Occipital lobe (tissue), 2 donors: ENCODE measurements around the gene NUDC. TPM values are rescaled to one million over a fixed set of nuclear protein-coding genes. Genes with fewer than 3 reads are reported as not detected.
"Not testable (repeated sequence)": the region's sequence is repeated elsewhere in the genome, so short reads cannot be mapped to it uniquely, and the experiment has no call there.

Source experiments
- DNase-seq: peaks from one replicate; lab custom pipeline; 2025; lab: John Stamatoyannopoulos, UW
- total RNA-seq: library from RNA; depleted of rRNA; stranded (reverse); fragments of >200 nt; gene quantifications from one replicate; pipeline ENCODE4 v1.2.3, GENCODE V29; 2014

NUDC gene
- total RNA-seq, 1 donor from 2014 or later = 11.2 TPM

GRCh38 chr1:26911399-26912146 lies 10.0 kb upstream of the NUDC start:
- DNase-seq = no peak

GRCh38 chr1:26912147-26912490 lies 9.4 kb upstream of the NUDC start:
- DNase-seq = no peak

- DNase-seq = no peak
Measured at GRCh38 chr1:26913389-26913753, 8.2 kb upstream of the NUDC start.

GRCh38 chr1:26913754-26914619 lies 7.6 kb upstream of the NUDC start, which contains the start of gene NR0B2:
NR0B2 (minus strand) TSS chr1:26913975; CDS start chr1:26913940, 35 bp downstream.
- DNase-seq = no peak

- DNase-seq = no peak
Measured at GRCh38 chr1:26915204-26915842, 6.2 kb upstream of the NUDC start.

GRCh38 chr1:26921126-26921539 lies 410 bp upstream of the NUDC start:
- DNase-seq = no peak

- DNase-seq = no peak
Measured at GRCh38 chr1:26922431-26922729, 837 bp downstream of the NUDC start.

- no peak for DNase-seq
Measured at GRCh38 chr1:26922901-26923300, 1.4 kb downstream of the NUDC start.

GRCh38 chr1:26923711-26924110 lies 2.2 kb downstream of the NUDC start:
- no peak for DNase-seq

GRCh38 chr1:26932531-26932930 lies 11.0 kb downstream of the NUDC start:
- no peak for DNase-seq

GRCh38 chr1:26936823-26937222 lies 15.3 kb downstream of the NUDC start:
- DNase-seq = no peak

GRCh38 chr1:26938004-26938658 lies 16.6 kb downstream of the NUDC start:
- no peak for DNase-seq

GRCh38 chr1:26938659-26939025 lies 17.1 kb downstream of the NUDC start:
- DNase-seq = no peak

- DNase-seq = no peak
Measured at GRCh38 chr1:26941311-26941710, 19.8 kb downstream of the NUDC start.

GRCh38 chr1:26942656-26943055 lies 21.1 kb downstream of the NUDC start:
- DNase-seq = no peak

- no peak for DNase-seq
Measured at GRCh38 chr1:26945138-26945537, 23.6 kb downstream of the NUDC start.

- DNase-seq = no peak
Measured at GRCh38 chr1:26945728-26946127, 24.2 kb downstream of the NUDC start.

GRCh38 chr1:26946270-26946669 lies 24.7 kb downstream of the NUDC start:
- DNase-seq = no peak

GRCh38 chr1:26948725-26949057 lies 27.1 kb downstream of the NUDC start:
- DNase-seq = not testable (repeated sequence)

GRCh38 chr1:26949266-26949925 lies 27.9 kb downstream of the NUDC start:
- no peak for DNase-seq

GRCh38 chr1:26949926-26950319 lies 28.4 kb downstream of the NUDC start:
- DNase-seq = no peak

- no peak for DNase-seq
Measured at GRCh38 chr1:26950602-26951001, 29.1 kb downstream of the NUDC start.
